Stimulated activated CD4-positive, alpha-beta T cell treated with anti-CD3 and anti-CD28 coated beads, TNF-alpha, amount 100 ng/mL, for 4 hours (primary cell): ENCODE results near the gene TOMM5.
"Not testable (repeated sequence)": the region's sequence is repeated elsewhere in the genome, so short reads cannot be mapped to it uniquely, and the experiment has no call there.

Experiments
- DNase-seq, 3 experiments: peaks; one replicate each; pipeline ENCODE4 v3.0.0-alpha.2; 2020; ENCODE audit warnings: low read depth in 3 of 3

The TOMM5 gene

GRCh38 chr9:37611961-37612360 lies 19.6 kb upstream of the TOMM5 start:
- DNase-seq, result no peak

DNA sequence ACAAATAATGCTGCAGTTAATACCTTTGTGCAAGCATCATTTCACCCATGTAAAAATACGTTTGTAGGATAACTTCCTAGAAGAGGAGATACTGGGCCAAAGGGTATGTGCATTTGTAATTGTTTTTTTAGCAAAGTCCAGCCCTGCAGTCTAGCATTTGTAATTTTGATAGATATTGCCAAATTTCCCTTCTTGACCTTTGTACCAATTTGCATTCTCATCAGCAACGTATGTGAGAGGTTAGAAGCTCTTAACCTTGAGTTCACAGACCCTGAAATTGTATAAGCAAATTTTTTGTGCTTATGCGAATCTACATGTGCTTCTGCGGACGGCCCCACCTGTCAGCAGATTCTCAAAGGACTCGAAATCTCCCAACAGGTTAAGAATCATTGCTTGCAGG lies 18.6 kb upstream of the TOMM5 start:
- DNase-seq, result no peak

GRCh38 chr9:37609735-37610397 lies 17.5 kb upstream of the TOMM5 start:
- no peak for DNase-seq

GRCh38 chr9:37608250-37608649 lies 15.9 kb upstream of the TOMM5 start:
- no peak for DNase-seq

GRCh38 chr9:37604296-37604695 lies 11.9 kb upstream of the TOMM5 start:
- no peak for DNase-seq

DNA sequence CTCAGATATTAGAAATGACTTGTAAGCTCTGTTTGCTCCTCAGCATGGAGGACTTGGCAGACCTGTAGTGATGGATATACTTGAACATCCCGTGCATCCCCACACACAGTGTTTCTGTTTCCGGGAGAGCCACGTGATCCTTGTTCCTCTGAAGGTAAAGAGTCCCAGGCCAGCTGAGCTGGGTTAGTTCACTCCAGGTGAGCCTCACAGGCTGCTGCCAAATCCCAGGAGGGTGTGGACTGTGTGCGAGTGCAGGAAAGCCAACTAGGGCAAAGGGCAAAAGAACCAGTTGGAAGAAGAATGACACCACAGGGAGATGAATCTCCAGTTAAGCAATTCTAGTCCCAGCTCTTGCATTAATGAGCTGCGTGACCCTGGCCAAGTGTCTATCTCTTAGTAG lies 10.4 kb upstream of the TOMM5 start:
- DNase-seq, result no peak

DNA sequence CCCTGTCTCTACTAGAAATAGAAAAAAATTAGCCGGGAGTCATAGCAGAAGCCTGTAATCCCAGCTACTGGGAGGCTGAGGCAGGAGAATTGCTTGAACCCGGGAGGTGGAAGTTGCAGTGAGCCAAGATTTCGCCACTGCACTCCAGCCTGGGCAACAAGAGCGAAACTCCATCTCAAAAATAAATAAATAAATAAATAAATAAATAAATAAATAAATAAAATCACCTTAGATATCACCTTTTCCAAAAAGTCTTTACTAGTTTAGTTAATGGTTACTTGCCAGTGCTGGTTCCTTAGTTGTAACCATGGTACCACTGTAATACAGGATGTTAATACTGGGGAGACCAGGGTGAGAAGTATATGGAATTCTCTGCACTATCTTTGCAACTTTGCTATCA lies 9.7 kb upstream of the TOMM5 start:
- DNase-seq, result not testable (repeated sequence)

- no peak for DNase-seq
Measured at GRCh38 chr9:37596504-37596903, 4.1 kb upstream of the TOMM5 start.

DNA sequence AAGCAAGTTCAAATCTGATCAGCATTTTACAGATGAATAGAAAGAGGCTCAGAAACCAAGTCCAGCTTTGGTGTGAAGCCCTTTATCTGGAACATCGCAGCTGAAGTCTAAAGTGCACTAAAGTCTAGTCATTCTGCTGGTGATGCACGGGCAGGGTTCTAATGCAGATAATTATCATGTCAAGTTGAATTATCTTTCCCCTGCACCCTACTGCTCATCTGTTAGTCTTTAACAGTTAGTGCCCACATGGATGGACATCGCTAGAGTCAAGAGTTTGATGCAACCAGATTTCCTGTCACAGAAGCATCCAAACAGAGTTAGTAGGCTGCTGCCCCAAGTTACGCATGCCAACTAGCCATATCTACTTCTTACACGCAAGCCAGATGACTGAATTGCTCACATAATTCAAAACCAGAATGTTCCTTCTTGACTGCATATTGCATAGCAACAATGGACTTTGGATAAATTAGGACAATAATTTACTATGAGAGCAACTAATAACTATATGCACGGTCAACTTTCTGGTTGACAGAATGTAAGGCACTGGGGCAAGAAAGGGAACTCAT lies 1.6 kb upstream of the TOMM5 start:
- no peak for DNase-seq

GRCh38 chr9:37587521-37587920 lies 4.9 kb downstream of the TOMM5 start:
- DNase-seq, result no peak

DNA sequence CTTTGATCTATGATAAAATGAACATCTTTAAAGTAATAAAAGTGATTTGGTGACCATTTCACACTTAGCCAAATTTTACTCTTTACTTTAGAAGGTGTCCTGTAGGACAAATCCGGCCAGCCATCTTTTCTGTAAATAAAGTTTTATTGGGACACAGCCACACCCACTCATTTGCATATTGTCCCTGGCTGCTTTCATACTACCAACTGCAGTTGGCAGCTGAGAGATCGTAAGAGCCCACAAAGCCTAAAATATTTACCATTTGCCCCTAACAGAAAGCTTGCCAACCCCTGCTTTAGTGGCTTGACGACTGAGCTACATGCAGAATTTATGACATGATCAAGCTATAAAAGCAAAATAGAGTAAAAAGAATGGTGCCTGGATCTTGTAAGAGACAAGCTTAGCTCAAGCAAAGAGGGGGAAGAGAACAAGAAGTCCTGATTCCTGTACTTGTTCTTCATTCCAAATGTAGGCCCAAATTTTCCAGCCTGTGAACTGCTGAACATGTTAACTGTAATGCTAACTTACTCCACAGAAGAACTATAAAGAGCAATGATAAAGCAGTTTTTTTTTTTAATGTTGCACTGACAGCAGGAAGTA lies 8.8 kb downstream of the TOMM5 start:
- no peak for DNase-seq

DNA sequence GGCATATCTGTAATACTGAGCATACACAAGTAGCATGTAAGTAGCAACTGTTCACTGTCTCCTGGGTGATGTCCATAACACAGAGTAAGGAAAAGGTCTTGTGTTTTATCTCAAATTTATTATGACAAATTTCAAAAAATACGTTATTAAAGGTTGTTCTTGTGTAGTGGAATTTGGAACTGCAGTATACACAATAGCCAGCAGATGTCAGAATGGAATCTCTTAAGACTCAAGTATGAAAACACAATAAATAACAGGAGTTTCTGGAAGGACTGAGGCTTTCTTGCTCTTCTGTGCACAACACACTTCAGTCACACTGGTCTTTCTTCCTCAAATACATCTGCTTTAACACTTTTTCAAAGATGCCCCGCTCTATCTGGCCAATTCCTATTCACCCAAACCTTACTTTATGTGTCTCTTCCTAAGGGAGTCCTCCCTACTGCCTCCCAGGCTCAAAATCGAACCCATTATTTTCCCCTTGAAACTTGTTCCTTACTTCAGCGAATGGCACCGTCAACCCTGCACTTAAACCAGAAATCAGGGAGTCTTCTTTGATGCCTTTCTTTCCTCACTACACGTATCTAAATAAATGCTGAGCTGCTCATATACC lies 9.7 kb downstream of the TOMM5 start:
- DNase-seq, result no peak

DNA sequence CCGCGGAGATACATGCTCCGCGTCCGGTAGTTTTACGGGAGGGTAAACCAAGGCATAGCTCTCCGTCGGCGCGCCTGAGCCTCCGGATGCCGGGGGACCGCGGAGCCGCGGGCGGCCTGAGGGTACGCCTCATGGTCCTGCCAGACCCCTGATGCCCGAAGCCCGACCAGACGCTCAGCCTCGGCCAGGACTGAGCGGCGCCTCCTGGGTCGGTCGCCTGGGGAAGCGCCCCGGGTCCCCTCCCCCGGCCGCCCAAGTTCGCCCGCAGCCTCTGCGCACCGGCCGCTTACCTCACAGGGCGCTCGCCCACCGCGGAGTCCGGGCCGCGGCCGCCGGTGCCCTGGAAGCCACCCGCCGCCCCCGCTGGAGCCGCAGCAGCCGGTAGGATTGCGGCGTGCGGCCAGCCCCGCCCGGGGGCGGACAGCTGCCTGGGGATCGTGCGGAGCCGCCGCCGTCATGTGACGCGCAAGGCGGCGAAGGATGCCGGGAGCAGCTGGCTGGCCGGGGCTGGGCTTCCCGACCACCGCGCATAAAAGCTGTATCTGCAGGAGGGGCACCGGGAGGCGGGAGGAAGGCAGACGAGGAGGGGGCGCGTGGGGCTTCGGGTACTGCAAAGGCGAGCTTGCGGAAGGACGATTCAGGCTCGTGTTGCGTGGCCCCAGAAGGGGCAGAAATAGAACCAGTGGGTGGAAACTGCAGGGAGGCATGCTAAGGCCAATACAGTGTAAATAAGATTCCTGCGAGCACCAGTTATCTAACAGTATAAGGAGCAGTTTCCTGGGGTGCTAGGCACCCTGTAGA lies 16.3 kb downstream of the TOMM5 start, which contains the start of gene FBXO10:
Gene FBXO10, minus strand, starts transcription at position 460 of the 801 bp plus-strand sequence. CDS start 34,612 bp downstream, outside the sequence.
- DNase-seq, result peak; percentile 9 to 13 (median 10)

DNA sequence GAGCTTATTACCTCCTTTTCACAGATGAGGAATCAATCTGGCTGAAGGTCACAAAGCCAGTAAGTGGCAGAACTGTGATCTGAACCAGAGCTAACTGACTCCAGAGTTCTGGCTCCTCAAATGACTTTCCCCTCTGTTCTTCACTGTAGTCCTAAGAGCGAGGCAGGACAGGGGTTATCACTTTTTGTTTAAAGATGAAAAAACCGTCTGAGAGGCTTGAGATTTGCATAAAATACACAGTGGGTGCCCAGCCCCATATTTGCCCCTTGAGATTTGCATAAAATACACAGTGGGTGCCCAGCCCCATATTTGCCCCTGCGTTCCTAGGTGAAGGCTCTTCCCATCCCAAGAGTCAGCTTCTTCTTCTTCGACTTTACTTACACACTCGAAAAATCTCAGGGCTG lies 16.9 kb downstream of the TOMM5 start:
- DNase-seq, result no peak

DNA sequence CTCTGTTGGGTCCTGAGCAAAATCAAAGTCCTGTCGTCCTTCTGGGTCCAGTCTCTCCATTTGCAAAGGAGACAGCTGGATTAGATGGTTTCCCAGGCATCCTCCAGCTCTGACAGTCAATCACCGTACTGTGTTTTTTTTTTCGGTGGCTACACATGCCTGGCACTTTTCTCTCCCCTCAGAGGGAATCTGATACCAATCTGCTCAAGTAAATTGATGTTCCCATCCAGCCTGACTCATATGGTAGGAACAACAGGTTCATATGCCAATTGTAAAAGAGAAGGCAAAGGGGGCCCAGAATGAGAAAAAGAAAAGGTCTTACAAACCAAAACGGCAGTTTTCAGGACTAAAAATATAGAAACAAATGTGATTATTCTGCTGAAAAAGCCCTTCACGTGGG lies 17.4 kb downstream of the TOMM5 start:
- DNase-seq, result no peak

DNA sequence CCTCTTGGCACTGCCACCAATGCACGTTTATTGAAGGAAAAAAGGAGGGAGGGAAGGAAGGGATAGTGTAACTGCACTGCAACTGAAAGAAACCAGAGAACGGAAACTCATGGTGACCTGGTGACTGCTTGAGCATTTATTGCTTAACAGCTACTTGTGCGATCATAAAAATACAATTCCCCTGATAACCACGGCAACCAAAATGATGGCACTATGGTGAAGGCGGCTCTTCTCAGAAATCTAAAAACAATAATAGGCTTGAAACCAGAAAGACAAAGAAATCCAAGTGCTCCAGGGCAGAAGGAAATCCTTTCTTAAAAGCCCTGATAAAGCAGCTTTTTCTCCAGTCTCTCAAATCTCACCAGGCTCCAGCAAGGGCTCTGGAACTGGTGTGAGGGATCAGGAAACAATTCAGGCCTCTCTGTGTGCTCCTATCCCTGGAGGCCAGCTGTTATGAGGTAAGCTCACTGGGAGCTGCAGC lies 18.1 kb downstream of the TOMM5 start:
- no peak for DNase-seq

DNA sequence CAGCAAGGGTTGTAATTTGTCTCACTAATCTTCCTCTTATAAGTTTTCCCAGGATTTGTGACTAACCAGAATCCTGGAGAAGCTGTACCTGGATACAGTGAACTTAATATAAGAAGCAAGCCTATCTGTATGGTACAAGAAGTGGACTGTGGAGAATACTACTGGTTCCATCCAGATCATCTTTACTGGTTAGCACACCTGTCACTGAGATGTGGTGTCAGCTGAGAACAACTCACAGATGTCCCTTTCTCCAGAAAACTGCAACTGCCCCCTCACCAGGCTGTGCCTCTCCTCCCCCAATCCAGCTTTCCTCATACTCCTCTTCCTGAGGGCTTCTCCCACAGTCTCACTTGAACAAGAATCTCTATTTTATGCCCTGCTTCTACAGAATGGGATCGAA lies 21.1 kb downstream of the TOMM5 start:
- no peak for DNase-seq

GRCh38 chr9:37566716-37567115 lies 25.7 kb downstream of the TOMM5 start:
- no peak for DNase-seq

DNA sequence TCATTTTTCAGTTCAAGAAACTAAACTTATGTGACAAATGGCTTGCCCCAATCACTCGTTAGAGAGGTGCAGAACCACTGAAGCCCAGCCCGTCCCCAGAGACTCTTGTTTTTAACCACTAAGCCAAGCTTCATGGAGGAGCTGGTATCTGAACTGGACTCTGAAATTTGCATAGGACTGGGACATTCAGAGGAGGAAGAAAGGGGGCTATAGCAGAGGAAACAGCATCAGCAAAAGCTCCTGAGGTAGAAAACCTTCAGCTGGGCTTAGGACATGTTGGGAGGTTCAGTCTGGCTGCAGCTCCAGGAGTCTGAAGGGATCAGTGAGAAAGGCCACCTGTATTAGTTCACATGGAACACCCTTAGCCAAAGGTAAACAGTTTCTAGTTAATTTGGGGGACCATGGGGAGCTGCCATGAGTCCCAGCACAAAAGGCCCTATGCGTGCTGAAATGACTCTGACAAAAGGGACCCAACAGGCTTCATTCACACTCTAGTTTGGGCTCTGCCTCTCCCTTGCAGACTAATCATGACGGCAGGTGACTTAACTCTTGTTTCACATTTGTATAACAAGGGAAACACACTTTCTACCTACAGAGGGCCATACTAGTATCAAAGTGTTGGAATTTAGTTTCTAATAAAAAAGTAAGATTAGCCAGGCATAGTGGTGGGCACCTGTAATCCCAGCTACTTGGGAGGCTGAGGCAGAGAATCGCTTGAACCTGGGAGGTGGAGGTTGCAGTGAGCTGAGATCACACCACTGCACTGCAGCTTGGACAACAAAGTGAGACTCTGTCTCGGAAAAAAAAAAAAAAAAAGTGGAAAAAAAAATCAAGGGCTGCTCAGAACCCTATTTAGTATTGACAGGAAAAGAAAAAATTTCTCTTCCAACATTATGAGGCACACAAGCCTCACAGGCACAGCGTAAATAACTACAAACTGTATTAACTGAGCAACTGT lies 26.5 kb downstream of the TOMM5 start:
- DNase-seq, result no peak

DNA sequence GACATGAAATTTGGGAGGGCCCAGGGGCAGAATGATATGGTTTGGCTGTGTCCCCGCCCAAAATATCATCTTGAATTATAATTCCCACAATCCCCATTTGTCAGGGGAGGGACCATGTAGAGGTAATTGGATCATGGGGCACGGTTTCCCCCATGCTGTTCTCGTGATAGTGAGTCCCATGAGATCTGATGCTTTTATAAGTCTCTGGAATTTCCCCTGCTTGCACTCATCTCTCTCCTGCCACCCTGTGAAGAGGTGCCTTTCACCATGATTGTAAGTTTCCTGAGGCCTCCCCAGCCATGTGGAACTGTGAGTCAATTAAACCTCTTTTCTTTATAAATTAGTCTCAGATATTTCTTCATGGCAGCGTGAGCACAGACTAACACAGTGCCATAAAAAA lies 27.5 kb downstream of the TOMM5 start:
- DNase-seq, result no peak
